NCI-H69 (cell line): Measurements from ENCODE around the gene ARID3A.

Experiments used
- DNase-seq: peaks from one replicate; lab custom pipeline; 2025; lab: John Stamatoyannopoulos, UW

Gene ARID3A

DNA sequence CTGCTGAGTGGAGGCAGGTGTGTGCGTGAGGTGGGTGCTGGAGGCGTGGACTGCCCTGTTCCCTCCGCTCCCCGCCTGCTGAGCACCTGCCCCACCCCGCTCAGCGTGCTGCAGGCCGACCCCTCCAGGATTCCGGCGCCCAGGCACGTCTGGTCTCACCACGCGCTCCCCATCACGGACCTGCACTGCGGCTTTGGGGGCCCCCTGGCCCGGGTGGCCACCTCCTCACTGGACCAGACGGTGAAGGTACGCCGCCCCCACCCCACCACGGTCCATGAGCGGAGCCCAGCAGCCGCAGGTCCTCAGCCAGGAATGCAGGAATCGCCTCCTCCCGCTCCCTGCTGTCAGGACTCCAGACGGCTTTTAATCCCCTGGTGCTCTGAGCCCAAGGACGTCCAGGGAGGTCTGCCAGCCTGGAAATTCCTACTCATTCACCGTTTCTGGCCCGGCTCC is 64.3 kb downstream of the ARID3A start:
- no peak for DNase-seq

DNA sequence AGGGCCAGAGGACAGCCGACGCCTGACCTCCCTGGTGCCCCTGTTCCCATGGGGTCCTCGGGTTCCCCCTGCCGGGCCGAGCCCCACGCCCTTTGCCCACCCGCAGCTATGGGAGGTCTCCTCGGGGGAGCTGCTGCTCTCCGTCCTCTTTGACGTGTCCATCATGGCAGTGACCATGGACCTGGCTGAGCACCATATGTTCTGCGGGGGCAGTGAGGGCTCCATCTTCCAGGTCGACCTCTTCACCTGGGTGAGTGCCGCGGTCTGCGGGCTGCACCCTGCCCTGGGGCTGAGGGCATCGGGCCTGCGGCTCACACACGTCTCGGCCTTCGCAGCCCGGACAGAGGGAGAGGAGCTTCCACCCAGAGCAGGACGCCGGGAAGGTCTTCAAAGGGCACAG is 64.9 kb downstream of the ARID3A start:
- no peak for DNase-seq

DNA sequence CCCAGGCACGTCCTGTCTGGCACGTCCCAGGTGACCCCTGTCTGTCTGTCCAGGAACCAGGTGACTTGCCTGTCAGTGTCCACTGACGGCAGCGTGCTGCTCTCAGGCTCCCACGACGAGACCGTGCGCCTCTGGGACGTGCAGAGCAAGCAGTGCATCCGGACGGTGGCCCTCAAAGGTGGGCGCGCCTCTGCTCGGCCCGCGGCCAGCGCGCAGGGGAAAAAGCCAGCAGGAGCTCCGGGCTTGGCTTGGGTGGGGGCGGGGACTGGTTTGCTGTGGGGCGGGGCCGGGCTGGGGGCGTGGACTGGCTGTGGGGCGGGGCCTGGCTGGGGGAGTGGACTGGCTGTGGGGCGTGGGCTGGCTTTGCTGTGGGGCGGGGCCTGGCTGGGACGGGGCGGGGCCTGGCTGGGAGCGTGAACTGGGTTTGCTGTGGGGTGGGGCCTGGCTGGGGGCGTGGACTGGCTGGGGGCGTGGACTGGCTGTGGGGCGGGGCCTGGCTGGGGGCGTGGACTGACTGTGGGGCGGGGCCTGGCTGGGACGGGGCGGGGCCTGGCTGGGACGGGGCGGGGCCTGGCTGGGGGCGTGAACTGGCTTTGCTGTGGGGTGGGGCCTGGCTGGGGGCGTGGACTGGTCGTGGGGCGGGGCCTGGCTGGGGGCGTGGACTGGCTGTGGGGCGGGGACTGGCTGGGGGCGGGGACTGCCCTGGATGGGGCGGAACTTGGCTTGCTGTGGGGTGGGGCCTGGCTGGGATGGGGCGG is 65.5 kb downstream of the ARID3A start:
- DNase-seq, result no peak

DNA sequence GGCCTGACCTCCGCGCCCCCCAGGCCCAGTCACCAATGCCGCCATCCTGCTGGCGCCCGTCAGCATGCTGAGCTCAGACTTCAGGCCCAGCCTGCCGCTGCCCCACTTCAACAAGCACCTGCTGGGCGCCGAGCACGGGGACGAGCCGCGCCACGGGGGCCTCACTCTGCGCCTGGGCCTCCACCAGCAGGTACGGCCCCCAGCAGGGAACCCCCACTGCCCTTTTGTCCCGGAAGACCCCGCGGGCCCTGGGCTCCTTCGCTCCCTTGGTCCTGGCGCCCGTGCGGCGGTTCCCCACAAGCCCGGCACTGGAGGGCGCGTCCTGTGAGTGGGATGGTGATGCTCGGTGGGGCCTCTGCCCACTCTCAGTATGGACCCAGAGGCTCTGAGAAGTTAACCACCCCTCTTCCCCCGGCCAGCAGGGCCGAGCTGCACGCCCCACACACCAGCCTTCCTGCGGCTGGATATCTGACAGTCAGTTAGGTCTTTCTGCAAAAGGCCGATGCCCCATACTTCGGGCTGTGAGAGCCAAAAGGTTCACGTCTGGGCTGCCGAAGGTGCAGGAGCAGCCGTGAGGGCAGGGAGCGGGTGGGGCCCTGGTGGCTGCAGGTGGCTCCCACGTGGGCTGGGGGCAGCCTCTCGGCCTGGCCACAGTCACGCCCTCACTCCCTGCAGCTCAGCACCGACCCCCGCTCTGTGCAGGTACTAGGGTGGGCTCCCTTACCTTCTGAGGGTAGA is 66.3 kb downstream of the ARID3A start:
- no peak for DNase-seq

DNA sequence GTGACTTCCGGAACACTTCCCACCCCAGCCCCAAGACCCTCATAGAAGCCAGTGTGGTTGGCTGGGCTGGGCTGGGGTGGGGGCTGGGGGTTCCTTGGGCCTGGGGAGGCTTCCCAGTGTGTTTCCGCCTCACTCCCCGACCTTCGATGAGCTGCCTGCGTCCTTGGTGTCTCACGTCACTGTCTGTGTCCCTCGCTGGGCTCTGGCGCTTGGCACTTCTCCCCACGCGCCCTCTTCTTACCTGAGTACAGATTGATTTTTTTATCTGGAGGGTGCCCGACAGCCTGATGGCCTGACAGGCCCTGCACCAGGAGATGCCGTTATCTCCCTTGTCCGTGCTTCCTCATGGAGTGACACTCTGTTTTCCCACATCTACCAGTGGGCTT is 66.8 kb downstream of the ARID3A start:
- DNase-seq, result no peak

DNA sequence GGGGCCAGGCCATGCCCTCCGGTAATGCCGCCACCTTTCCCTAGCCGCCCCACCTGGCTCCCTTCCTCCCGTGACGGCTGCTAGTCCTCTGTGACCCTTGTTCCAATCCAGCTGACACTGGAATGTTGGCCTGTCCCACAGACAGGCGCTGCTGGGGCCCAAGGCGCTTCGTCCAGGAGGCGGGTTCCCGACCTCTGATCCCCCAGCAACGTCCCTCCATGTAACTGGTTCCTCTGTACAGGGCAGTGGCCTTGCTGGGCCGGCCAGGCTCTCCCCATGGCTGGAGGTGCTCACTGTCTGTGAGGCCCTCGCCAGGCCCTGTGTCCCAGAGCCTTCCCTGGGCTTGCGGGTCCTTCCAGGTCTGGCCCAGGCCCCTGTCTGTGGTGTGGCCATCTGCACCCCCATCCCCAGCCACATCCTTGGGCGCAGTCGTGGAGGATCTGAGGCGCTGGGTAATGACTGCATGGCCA is 67.6 kb downstream of the ARID3A start:
- DNase-seq, result no peak

DNA sequence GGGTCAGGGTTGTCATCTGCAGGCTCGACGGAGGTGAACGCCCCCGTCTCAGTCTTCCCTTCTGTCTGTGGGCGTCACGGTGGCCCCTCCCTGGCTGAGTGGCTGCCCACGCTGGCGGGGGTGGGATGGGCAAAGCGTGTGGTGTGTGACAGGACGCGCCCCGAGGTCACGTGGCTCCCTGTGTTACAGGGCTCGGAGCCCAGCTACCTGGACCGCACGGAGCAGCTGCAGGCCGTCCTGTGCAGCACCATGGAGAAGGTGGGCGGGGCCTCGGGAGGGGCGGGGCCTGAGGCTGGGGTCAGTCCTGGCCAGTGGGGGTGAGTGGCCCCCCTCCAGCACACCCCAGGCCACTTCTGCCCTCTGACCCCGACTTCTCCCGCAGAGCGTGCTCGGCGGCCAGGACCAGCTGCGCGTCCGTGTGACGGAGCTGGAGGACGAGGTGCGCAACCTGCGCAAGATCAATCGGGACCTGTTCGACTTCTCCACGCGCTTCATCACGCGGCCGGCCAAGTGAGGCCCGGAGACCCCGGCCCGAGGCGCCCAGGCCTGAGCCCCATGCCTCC is 68.1 kb downstream of the ARID3A start:
- no peak for DNase-seq

DNA sequence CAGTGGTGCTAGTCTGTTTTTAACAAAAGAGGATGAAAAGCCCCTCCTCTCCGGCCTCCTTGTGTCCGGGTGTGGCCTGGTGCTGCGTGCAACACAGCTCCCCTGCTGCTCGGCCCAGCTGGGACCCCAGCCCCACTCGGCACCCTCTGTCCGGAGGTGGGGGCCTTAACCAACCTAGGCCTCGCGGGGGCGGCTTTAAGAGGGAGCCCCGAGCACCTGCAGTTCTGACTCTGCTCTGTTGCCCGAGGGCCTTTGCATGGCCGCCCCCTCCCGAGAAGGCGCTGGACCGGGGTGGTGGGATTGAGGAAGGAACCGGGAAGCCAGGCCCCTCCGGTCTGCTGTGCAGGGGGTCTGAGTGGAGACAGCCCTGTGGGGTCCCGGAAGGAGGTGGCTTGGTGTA is 68.7 kb downstream of the ARID3A start:
- DNase-seq, result no peak

DNA sequence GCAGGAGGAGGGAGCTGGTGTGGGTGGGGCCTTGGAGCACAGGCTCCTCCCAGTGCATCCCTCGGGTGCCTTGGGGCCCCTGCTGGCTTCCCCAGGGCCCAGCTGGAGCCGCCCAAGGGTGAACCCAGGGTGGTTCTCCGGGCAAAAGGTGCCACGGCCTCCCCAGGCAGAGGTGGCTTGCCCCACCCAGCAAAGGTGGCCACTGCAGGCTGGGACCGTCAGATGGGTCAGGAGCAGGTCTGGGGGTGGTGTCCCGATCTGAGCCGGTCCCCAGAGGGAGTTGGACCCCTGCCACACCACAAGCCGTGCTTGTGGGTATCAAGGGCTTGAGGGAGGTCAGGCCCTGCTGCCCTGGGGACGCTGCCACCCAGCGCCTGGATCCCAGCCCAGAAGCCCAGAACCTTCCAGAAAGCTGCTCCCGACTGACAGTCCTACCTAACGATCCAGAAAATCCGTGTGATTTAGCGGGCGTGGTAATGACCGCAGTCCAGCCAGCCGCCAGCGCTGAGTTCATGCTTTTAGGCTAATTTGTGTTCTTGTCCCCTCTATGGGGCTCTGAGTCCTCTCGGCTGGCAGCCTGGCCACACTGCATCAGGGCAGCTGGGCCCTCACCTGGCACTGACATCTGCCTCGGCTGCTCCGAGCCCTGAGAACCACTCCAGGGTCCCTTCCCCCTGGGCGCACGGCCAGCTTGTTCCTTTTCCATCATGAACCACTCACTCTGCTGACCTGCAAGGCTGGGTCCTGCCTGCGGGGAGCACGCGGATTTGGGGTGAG is 69.4 kb downstream of the ARID3A start:
- no peak for DNase-seq

DNA sequence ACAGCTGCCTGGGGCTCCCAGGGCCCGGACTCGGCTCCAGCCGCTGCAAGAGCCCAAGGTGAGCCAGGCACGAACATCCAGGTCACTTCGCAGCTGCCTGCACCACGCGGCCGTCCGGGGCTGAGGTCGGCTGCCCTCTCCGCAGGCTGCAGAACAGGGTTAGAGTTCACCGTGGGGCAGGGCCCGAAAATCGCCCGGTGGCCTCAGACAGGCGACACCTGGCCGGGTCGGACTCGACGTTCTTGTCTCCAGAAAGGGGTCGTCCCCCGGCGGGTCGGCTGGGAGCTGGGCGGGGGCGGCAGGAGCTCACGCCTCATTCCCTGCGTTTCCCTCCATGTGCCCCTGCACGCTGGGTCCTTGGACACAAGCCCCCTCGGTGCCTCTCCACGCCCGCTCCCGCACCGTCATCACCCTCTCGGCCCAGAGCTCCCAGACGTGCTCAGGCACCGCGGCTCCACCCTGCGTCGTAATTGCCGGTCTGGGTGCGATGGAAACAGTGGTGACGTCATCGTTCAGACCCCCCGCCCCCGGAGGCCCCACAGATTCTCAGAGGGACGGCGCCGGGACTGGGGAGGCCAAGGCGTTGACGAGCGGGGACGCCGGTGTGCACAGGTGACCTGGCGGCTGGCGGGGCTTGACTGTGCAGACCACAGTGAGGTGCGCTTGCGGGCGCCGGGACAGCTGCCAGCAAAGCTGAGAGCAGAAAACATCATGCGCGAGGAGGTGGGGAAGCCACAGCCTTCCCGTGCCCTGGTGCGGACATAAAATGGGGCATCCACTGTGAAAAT is 70.4 kb downstream of the ARID3A start:
- DNase-seq, result peak; percentile 87

DNA sequence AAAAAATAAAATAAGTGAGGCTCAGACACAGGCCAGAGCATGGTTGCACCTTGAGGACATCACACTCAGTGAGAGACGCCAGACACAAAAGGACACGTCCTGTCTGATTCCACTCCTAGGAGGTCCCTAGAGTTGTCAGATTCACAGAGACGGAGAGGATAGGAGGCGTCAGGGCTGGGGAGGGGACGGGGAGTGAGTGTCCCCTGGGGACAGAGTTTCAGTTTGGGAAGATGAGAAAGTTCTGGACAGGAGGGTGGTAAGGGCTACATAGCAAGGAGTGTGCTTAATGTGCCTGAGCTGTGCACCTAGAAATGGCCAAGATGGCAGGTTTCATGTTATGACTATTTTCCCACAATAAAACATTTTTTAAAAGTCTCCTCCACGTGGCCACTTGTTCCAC is 72.2 kb downstream of the ARID3A start:
- DNase-seq, result no peak

DNA sequence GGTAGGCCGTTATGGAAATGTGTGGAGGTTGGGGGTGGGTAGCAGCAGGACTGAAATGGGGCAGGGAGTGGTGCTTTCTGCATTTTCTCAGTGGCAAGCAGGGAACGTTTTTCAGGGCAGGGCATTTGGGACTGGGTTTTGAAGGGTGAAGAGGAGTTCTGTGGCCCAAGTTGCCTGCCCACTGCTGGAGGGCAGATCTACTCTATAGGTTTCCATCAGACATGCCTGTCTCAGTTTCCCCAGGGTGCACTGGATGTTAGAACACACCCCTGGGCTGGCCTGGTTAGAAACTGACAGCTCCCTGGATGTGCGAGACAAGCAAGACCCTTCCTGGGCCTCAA is 73.5 kb downstream of the ARID3A start:
- no peak for DNase-seq

DNA sequence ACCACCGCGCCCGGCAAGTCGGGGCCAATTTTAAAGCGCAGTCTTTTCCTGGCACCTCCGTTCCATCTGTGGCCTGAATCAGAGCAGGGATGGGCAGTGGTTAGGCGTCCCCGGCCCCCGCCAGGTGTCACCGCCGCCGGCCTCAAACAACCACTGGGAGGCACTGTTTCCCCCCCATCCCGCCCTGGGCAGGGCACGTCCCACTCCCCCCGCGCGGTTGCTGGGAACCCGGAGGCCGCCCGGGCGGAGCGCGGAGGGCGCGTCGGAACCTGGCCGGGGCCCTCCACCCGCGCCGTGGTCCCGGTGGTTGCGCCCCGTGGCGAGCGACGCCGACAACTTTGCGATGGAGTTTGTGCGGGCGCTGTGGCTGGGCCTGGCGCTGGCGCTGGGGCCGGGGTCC is 74.3 kb downstream of the ARID3A start, which contains the start of gene GRIN3B:
TSS of gene GRIN3B (plus strand) at position 325 of the 400 bp plus-strand sequence. CDS start at position 344, 19 bp downstream.
- DNase-seq, result peak; percentile 77

DNA sequence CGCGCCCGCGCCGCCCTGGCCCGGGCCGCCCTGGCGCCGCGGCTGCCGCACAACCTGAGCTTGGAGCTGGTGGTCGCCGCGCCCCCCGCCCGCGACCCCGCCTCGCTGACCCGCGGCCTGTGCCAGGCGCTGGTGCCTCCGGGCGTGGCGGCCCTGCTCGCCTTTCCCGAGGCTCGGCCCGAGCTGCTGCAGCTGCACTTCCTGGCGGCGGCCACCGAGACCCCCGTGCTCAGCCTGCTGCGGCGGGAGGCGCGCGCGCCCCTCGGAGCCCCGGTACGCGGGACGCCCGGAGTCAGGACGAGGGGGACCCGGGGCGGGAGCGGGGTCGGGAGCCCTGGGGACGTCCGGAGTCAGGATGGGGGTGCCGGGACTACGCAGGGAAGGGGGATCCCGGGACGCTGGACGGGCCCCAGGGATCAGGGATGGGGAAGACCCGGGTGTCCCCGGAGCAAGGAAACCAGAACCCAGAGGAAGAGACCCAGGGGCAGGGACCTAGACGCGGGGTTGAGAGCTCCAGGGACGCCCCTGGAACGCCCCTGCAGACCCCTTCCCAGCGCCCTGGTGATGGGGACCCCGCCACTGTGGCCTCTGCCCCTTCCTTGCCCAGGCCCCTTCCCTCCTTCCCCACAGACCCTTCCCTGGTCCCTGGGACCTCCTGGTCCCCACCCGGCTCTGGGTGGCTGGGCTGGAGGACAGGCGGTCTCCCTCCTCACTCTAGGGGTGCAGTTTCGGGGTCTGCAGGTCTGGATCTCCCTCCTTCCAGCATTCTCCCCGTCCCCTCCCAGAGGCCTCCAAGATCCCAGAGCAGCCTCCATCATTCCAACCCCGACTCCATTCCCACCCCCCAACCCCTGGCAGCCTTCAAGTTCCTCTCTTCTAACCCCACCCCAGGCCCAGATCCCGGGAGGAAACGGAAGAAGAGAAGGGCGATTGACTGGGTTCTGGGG is 75.0 kb downstream of the ARID3A start:
- DNase-seq, result no peak

DNA sequence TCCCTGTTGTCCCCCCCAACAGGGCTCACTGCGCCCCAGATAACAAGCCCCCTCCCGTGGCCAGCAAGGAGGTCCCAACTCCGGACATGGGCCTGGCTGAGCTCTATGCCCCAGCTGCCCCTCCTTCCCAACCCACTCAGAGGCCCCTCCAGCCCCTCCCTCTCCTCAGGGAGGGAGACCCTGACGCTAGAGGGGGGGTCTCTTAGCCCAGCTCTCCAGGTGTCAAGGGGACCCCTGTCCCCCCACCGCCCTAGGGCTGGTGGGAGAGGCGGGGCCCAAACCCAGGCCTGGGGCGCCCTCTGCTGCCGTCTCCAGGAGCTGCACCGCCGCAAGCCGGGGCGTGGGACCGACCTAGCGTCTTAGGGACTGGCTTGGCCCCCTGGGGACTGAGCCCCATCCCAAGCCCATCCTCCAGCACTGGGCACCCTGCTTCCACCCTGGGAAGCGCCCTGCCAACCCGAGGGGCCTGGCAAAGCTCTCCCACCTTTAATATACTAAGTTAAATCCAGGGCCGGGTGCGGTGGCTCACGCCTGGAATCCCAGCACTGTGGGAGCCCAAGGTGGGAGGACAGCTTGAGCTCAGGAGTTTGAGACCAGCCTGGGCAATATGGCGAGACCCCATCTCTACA is 75.8 kb downstream of the ARID3A start:
- DNase-seq, result peak; percentile 65

DNA sequence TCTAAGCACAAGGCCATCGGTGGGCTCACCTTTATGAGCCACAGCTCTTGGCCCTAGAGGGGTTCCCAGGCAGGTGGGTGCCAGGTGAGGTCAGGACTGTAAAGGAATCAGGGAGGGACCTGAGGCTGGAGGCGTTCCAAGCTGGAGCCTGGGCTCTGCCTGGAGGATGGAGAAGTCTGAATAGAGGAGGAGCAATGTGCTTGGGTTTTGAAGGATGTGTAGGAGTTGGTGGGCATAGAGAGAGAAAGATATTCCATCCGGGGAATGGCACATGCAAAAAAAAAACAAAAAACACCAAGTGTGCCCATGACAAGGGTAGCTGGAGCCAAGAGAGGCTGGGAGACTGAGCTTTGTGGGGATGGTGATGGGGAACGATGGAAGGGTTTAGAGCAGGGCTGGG is 76.8 kb downstream of the ARID3A start:
- no peak for DNase-seq

DNA sequence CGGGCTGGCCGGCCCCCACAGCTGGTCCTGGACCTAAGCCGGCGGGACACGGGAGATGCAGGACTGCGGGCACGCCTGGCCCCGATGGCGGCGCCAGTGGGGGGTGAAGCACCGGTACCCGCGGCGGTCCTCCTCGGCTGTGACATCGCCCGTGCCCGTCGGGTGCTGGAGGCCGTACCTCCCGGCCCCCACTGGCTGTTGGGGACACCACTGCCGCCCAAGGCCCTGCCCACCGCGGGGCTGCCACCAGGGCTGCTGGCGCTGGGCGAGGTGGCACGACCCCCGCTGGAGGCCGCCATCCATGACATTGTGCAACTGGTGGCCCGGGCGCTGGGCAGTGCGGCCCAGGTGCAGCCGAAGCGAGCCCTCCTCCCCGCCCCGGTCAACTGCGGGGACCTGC is 77.4 kb downstream of the ARID3A start:
- DNase-seq, result no peak

DNA sequence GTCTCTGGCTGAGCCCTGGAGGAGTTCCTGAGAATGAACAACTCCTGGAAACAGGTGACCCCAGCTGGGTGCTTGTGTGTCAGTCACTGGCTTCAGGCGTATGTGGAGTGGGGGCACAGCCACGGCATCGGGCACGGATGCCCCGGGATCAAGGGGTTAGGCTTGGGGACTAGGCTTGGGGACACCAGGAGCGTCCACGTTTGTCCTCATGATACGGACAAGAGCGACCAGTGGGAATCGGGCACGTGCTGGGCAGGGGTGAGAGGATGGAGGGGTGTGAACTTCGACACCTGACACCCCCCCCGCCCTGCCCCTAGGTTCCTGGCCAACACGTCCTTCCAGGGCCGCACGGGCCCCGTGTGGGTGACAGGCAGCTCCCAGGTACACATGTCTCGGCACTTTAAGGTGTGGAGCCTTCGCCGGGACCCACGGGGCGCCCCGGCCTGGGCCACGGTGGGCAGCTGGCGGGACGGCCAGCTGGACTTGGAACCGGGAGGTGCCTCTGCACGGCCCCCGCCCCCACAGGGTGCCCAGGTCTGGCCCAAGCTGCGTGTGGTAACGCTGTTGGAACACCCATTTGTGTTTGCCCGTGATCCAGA is 78.5 kb downstream of the ARID3A start:
- DNase-seq, result no peak
